Choroid plexus epithelial cell (primary cell): Measurements from ENCODE around the gene MARF1.

Experiments
- DNase-seq: peaks from one replicate; pipeline ENCODE4 v3.0.0-alpha.2; 2010; ENCODE audit warnings: low read depth
- H3K4me3 ChIP-seq: 2 replicates; pipeline ENCODE4 v1.5.1; 2011; ENCODE audit warnings: low read depth, mild to moderate bottlenecking, control low read depth, low read length, moderate library complexity
- CTCF ChIP-seq: conservative IDR thresholded peaks from 2 replicates; pipeline ENCODE4 v1.5.1; 2011; ENCODE audit warnings: low read depth, mild to moderate bottlenecking, control low read depth, inconsistent platforms, low read length, moderate library complexity

The MARF1 gene

DNA sequence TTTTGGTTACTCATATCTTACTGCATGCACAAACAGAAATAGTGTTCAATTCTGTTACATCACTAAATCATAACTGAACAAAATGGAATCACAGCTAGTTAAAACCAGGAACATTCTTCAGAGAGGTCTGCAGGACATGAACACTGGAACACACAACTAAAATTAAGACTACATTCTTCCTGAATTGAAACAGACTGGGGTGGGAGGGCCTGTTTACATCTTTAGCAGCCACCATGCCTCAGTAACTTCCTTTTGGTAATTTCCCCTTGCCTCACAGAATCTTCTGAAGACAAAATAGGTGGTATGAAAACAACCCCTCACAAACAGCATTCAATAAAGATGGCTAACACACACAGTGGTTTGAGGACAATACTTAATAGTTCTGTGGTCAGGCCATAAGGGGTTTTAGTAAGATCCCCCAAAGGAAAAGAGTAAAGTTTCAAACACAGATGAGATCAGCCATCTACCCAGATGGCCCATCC, 6.5 kb downstream of the MARF1 start:
- no peak for DNase-seq
- TF ChIP-seq CTCF = no peak

GRCh38 chr16:15635926-15636325, 7.0 kb downstream of the MARF1 start:
- TF ChIP-seq CTCF = no peak
- DNase-seq = no peak
- no peak overlapping the region for H3K4me3 ChIP-seq

More for the DNA sequence above, 6.5 kb downstream of the MARF1 start:
- H3K4me3 ChIP-seq = no peak overlapping the region

DNA sequence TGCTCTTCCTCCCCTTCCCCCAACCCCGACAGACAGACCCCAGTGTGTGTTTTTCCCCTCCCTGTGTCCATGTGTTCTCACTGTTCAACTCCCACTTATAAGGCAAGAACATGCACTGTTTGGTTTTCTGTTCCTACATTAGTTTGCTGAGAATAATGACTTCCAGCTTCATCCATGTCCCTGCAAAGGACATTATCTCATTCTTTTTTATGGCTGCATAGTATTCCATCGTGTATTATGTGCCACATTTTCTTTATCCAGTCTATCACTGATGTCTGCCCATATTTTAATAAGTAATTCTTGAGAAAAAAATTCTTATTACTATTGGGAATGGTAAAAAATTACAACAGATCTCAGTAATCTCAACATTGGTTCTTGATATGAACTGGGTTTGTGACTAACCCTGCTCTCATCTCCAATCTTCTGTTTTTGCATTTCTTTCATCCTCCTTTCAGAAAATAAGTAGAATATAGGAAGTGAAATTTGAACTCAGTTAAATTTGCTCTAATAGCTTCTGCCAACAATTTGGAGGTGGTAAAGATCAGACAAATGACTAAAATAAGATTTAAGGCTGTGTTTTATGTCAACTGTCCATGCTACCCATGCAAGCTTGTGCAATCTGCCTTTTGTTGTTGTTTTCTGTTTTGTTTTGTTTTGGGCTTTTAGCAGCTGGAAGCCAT, 11.1 kb downstream of the MARF1 start:
- no peak for TF ChIP-seq CTCF
- H3K4me3 ChIP-seq = no peak overlapping the region
- DNase-seq = no peak

DNA sequence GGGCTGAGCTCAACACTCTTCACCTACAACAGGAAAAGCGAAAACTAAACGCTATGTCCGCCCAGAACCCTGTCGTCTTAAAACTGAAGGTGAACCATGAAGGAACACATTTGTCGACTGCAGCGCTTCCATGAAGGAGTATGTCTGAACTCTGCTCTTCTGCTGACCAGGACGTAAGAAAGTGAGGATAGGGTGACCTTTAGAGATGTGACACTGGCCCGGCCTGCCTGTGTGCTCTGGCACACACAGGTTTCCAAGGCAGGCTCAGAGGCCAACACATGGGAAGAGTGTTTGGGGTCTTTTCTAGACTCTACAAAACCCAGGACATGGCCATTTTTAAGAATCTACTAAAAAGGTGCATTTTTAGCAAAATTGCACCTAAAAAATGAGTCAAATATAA, 21.1 kb downstream of the MARF1 start:
- no peak for TF ChIP-seq CTCF
- no peak for DNase-seq
- no peak overlapping the region for H3K4me3 ChIP-seq

DNA sequence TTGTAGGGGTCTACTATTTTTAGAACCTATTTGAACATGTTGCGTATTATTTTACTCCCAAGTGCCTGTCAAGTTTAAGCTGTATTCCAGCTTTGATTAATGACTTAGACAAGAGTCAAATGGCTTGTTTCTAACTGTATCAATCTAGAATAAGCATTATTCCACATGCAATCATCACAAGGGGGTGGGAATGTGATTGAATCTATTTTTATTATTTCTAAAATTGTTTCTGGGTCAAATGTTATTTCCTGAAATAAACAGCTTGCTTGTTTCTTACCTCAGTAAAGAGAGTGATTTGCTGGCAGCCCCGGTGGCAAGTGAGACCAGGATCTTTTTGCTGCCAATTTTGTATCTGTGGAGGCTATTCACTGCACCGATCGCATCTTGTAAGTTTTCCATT, 21.5 kb downstream of the MARF1 start:
- no peak for TF ChIP-seq CTCF
- H3K4me3 ChIP-seq = no peak overlapping the region
- no peak for DNase-seq

DNA sequence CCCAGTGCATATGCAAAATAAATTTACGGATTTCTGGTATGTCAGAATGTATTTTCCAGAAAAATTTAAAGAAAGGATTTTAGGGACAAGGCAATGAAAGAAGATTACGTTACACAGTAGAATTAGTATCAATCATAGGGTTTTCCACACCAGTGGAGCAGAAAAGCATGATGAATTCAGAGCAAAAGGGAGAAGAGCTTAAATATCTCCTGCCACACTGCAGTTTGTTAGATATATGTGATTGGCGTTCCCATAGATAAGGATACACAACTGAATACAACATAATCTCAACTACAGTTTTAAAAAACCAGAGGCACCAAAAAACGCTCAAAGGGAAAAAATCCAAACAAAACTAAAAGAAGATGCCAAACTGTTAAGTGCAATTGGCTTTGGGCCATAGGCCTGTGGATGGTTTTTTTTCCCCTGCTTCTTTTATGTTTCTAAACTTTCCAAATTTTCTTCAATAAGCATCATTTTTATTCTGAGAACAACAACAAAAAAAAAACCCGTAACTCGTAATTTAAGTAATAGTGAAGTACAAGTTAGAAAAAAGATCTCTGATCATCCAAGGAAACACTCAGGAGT, 22.3 kb downstream of the MARF1 start:
- no peak for DNase-seq
- no peak for TF ChIP-seq CTCF
- no peak overlapping the region for H3K4me3 ChIP-seq

DNA sequence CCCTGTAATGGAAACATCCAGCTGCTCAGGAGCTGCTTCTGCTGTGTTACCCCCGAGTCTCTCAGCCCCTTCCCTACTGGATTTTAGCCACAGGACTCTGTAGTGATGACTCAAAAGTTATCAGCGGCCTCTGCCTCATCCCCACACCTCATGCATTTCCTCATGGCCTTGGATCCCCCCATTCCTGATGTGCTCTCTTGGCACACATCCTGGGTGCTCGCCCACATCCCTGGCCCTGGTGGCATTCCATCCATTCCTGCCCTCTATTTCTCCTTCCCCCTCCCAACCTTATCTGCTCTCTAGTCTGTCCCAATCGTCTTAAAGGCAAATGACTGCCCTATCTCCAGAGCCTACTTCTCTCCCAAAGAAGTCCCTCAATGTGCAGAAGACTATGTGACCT, 24.6 kb downstream of the MARF1 start:
- peak; percentile 56 for DNase-seq
- TF ChIP-seq CTCF = no peak
- H3K4me3 ChIP-seq = no peak overlapping the region
